Measurements from ENCODE around the gene UGT1A6. TPM values are rescaled to one million over a fixed set of nuclear protein-coding genes. Genes with fewer than 3 reads are reported as not detected.

The UGT1A6 gene
- total and polyA plus RNA-seq, 8 donors: 0.05 to 0.69 TPM; not detected in 6

DNA sequence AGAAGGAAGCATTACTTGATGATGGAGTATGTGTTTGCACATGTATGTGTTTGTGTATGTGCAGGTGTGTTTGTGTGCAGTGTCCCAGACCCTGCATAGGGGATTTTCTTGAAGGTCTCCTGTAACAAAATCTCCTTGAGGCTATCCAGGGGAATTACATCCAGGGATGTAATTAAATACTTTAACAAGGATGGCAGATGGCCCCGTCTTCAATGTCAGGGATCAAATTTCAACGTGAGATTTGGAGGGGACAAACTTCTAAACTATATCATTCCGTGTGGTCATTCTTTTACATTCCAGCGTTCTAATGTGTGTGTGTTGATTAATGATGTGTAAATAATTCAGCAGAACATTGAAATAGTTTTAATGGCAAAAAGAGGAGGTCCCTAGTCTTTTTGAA lies 17.7 kb upstream of the UGT1A6 start:
- no peak for FAIRE-seq

DNA sequence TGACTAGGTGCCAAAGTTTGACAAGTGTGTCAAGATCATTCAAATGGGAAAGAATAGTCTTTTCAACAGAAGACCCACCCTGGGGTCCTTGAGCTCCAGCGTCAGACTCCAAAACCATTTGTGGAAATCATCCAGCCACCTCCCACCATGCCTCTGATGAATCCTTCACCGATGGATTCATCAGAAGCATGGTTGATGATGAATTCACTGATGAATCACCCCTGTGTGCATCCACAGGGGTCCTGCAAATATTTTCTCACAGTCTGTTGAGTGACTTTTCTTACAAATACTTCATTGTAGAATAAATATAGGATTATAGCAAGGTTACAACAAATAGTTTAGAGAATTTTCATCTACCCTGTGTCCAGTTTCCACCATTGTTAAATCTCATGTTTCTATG lies 16.6 kb upstream of the UGT1A6 start:
- H3K36me3 ChIP-seq: no peaks in the 10 kb centered on the region
- WGBS, 2 donors: 69 to 83% methylated on average over 2 of the region's 2 CpGs
- no peaks in the 10 kb centered on the region for H3K27me3 ChIP-seq
- intact Hi-C loops (cut with DNase I): no loop called here
- no peaks in the 10 kb centered on the region for H3K4me1 ChIP-seq
- no peak overlapping the region for H3K27ac ChIP-seq
- no peaks in the 10 kb centered on the region for H3K9me3 ChIP-seq
- FAIRE-seq: no peak
- no peak overlapping the region for H3K4me3 ChIP-seq
- TF ChIP-seq, protein P1, sequence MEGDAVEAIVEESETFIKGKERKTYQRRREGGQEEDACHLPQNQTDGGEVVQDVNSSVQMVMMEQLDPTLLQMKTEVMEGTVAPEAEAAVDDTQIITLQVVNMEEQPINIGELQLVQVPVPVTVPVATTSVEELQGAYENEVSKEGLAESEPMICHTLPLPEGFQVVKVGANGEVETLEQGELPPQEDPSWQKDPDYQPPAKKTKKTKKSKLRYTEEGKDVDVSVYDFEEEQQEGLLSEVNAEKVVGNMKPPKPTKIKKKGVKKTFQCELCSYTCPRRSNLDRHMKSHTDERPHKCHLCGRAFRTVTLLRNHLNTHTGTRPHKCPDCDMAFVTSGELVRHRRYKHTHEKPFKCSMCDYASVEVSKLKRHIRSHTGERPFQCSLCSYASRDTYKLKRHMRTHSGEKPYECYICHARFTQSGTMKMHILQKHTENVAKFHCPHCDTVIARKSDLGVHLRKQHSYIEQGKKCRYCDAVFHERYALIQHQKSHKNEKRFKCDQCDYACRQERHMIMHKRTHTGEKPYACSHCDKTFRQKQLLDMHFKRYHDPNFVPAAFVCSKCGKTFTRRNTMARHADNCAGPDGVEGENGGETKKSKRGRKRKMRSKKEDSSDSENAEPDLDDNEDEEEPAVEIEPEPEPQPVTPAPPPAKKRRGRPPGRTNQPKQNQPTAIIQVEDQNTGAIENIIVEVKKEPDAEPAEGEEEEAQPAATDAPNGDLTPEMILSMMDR (IDR thresholded peaks at IDR 0.05): no peak
- DNase-seq: no peak
- no peak for ATAC-seq

More for the DNA sequence above, 17.7 kb upstream of the UGT1A6 start:
- DNase-seq: no peak
- WGBS, 2 donors: 19 to 21% methylated on average over 4 of the region's 4 CpGs
- Histone ChIP-seq H3K27ac (no peak overlapping the region), H3K36me3 (no peaks in the 10 kb centered on the region), H3K4me1 (no peaks in the 10 kb centered on the region), H3K27me3 (no peaks in the 10 kb centered on the region), H3K9me3 (no peaks in the 10 kb centered on the region), H3K4me3 (no peak overlapping the region)
- ATAC-seq: no peak
- intact Hi-C loops (cut with DNase I): no loop called here
- TF ChIP-seq, protein P1 (IDR thresholded peaks at IDR 0.05): no peak

DNA sequence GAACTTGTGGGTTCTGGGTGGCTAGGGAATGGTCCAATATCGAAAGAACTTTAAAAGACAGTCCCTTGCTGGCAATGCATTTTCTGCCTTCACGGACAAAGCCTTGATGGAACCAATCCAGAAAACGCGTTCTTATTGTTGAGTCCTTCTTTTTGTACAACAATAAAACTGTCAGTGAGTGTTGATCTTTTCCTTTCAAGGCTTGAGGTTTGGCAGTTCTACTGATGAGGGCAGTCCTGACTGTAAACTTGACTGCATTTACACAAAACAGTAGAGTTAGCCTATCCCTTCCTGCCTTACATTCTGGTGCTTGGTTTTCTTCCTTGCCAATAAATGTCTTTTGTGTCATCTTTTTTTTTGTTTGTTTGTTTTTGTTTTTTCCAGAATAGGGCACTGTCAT lies 13.5 kb upstream of the UGT1A6 start:
- FAIRE-seq: no peak
- no peaks in the 10 kb centered on the region for H3K9me3 ChIP-seq
- H3K4me1 ChIP-seq: no peaks in the 10 kb centered on the region
- H3K27ac ChIP-seq: no peak overlapping the region
- no peak overlapping the region for H3K4me3 ChIP-seq
- WGBS, 2 donors: 54 to 59% methylated on average over 4 of the region's 4 CpGs
- no peak for ATAC-seq
- TF ChIP-seq, protein P1 (IDR thresholded peaks at IDR 0.05): no peak
- no peaks in the 10 kb centered on the region for H3K27me3 ChIP-seq
- no peak for DNase-seq
- intact Hi-C loops (cut with DNase I): no loop called here
- H3K36me3 ChIP-seq: no peaks in the 10 kb centered on the region

DNA sequence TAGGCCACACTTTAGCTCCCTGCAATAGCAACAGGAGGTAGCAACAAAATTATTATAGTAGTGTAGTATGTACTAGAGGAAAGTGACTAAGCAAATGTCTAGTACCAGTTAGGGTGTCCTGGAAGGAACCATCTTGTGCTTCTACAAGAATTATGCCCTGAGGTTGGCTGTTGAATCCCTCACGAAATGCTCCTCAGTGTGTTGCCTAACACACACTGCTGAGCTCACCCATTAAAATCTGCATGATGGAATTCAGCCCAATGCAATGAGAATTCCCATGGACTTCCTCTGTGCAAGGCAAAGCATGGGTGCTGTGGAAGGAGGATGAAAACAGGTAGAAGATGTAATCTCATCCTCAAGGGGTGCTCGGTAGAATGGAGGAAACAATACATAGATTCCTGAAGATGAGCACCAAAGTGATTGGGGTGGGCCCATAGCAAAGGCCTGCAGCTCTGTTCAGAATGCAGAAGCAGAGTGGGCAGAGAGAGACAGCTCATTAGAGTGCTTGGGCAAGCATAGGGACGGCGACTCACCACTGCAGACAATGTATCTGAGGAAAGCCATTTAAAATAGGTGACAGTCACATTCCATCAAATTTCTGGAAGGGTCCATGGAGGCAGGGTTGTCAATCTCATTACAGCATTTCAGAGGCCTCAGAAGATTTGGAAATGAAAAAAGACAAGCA lies 12.2 kb upstream of the UGT1A6 start:
- FAIRE-seq (no peak), DNase-seq (no peak), ATAC-seq (no peak)
- TF ChIP-seq, protein P1 (IDR thresholded peaks at IDR 0.05): no peak
- H3K27ac ChIP-seq: no peak overlapping the region
- H3K27me3 ChIP-seq: no peaks in the 10 kb centered on the region
- intact Hi-C loops (cut with DNase I): no loop called here
- H3K4me3 ChIP-seq: no peak overlapping the region
- no peaks in the 10 kb centered on the region for H3K9me3 ChIP-seq
- no peaks in the 10 kb centered on the region for H3K4me1 ChIP-seq
- WGBS, 2 donors: 83 to 85% methylated on average over 4 of the region's 4 CpGs
- no peaks in the 10 kb centered on the region for H3K36me3 ChIP-seq

DNA sequence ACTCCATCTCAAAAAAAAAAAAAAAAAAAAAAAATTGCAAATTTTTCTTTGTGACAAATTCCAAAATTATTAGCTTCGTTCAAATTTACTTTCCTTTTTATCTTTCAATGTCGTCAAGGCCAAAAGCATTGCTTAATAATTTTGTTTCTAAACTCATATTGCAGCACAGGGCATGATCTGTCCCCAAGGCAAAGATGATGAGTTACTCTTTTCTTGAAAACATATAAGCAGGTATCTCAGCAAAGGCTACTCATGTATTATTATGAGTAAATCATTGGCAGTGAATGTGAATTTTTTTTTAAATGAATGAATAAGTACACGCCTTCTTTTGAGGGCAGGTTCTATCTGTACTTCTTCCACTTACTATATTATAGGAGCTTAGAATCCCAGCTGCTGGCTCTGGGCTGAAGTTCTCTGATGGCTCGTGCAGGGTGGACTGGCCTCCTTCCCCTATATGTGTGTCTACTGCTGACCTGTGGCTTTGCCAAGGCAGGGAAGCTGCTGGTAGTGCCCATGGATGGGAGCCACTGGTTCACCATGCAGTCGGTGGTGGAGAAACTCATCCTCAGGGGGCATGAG lies 11.1 kb upstream of the UGT1A6 start, which contains the start of gene UGT1A7:
UGT1A7 (plus strand) TSS at position 381 of the 579 bp plus-strand sequence; CDS start at position 418, 37 bp downstream.
- FAIRE-seq (no peak), ATAC-seq (no peak), DNase-seq (no peak)
- Histone ChIP-seq H3K27ac (no peak within 1 kb of the TSS), H3K36me3 (no peaks in the 10 kb centered on the region), H3K27me3 (no peaks in the 10 kb centered on the region), H3K9me3 (no peaks in the 10 kb centered on the region), H3K4me1 (no peaks in the 10 kb centered on the region), H3K4me3 (no peak within 1 kb of the TSS)
- intact Hi-C loops (cut with DNase I): no loop called here
- 47 to 59% methylated on average over 5 of the region's 5 CpGs for WGBS, 2 donors
- TF ChIP-seq, protein P1 (IDR thresholded peaks at IDR 0.05): no peak
